Keratinocyte (primary cell): ENCODE measurements around the gene TBCD.

Experiments used
- EZH2 ChIP-seq: IDR thresholded peaks from one replicate; pipeline ENCODE4 v1.6.1; 2012; ENCODE audit warnings: inconsistent platforms, mild to moderate bottlenecking, low read length, moderate library complexity
- TF ChIP-seq, protein P1 (sequence below), 3 experiments: IDR thresholded peaks in 1 of 3; conservative IDR thresholded peaks in 1 of 3; optimal IDR thresholded peaks in 1 of 3; 2 replicates in 2 of 3; 3 replicates in 1 of 3; pipeline versions ENCODE3 to v1.5.1; 2011; ENCODE audit warnings: low read length in 3 of 3, mild to moderate bottlenecking in 3 of 3, moderate library complexity in 2 of 3, control low read depth in 1 of 3, inconsistent platforms in 1 of 3; ENCODE audit not compliant: insufficient read depth in 2 of 3; ENCODE audit errors: extremely low read depth in 1 of 3

DNA sequence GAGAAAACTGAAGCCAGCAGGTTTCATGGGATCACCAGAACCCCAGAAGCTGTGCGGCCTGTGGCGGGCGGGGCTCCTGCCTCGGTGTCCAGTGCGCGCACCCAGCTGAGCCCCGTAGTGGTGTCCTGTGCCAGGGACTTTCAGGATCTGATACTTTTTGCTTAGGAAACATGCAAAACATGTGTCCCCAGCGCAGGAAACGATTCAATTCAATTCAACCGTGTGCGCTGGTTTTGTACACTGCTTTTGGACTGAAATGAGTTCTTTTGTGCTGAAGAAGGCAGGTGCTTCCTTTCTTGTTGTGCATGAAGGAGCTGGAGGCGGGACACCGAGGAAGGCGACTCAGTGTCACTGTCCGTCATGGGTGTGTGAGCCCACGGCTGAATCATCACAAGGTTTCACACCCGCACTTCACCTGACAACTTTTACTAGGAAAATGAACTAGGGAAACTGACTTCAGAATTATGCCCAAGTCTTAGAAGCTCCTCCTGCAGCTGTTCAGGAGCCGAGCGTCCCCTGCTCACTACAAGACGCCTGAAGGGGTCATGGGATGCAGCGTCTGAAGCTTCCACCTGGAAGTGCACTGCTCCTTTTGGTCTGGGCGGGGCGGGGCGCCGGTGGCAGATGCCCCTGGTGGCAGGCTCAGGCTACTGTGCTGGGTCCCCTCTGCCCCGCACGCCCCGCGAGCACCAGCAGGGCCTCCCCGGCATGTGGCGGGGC lies 119.4 kb downstream of the TBCD start:
- TF ChIP-seq EZH2 = no peak
- TF ChIP-seq, protein P1, sequence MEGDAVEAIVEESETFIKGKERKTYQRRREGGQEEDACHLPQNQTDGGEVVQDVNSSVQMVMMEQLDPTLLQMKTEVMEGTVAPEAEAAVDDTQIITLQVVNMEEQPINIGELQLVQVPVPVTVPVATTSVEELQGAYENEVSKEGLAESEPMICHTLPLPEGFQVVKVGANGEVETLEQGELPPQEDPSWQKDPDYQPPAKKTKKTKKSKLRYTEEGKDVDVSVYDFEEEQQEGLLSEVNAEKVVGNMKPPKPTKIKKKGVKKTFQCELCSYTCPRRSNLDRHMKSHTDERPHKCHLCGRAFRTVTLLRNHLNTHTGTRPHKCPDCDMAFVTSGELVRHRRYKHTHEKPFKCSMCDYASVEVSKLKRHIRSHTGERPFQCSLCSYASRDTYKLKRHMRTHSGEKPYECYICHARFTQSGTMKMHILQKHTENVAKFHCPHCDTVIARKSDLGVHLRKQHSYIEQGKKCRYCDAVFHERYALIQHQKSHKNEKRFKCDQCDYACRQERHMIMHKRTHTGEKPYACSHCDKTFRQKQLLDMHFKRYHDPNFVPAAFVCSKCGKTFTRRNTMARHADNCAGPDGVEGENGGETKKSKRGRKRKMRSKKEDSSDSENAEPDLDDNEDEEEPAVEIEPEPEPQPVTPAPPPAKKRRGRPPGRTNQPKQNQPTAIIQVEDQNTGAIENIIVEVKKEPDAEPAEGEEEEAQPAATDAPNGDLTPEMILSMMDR (optimal IDR thresholded peaks at IDR 0.05 in 1 of 3, IDR thresholded peaks at IDR 0.05 in 1 of 3, conservative IDR thresholded peaks at IDR 0.05 in 1 of 3; ENCODE audit: extremely low read depth in 1 of 3, insufficient read depth in 2 of 3, low read length in 3 of 3) = peak in 1 of 3 experiments; percentile 20
